ENCODE results near the gene FBXO45. TPM values are rescaled to one million over a fixed set of nuclear protein-coding genes. Genes with fewer than 3 reads are reported as not detected.
"Not testable (repeated sequence)": the region's sequence is repeated elsewhere in the genome, so short reads cannot be mapped to it uniquely, and the experiment has no call there.

Gene FBXO45
- total RNA-seq, 1 donor from 2014 or later = 8.2 TPM

- DNase-seq (ENCODE audit: extremely low spot score, unreplicated experiment) = no peak
- peaks cover 18% of the 10 kb centered on the region for H3K4me1 Mint-ChIP-seq (ENCODE audit: unreplicated experiment)
- H3K36me3 Mint-ChIP-seq (ENCODE audit: unreplicated experiment) = peaks cover under 1% of the 10 kb centered on the region
- no peak for TF ChIP-seq CTCF (IDR thresholded peaks at IDR 0.05)
- H3K9me3 Mint-ChIP-seq (ENCODE audit: unreplicated experiment) = no peaks in the 10 kb centered on the region
- no peak overlapping the region for H3K27ac Mint-ChIP-seq (ENCODE audit: unreplicated experiment)
- H3K27me3 Mint-ChIP-seq (ENCODE audit: unreplicated experiment) = no peaks in the 10 kb centered on the region
- no peak overlapping the region for H3K4me3 Mint-ChIP-seq (ENCODE audit: unreplicated experiment)
Observed at GRCh38 chr3:196572389-196572788, 3.9 kb downstream of the FBXO45 start.

DNA sequence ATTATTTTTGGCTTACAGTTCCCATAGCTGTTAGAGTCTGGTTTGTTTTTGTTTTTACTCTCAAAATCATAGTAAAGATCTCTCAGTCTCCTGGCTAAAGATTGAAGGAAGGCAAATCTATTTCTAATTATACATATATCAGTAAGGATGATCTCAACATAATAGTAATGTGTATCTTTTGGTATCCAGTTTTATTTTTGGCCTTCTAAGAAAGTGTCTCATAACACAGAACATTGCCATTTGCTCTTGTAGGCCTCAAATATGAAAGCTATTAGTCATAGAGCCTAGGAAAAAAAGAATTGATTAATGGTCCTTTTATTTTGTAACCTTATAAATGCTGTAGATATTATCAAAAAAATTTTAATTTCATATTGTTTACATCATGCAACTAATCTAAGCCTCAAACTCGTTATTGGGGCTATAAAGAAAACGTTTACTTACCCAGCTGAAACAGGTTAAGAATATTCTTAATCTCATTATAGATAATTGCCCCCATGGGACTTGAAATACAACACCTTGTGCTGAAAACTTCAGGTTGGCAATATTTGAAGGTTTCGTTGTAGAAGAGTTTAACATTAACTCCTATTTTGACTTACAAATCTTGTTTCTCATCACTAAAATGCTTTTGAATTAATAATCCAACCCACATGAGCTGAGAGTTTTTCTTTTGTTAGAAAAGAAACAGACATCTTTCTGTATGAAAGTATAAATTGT lies 16.7 kb downstream of the FBXO45 start:
- H3K27me3 Mint-ChIP-seq (ENCODE audit: unreplicated experiment) = no peaks in the 10 kb centered on the region
- DNase-seq (ENCODE audit: extremely low spot score, unreplicated experiment) = no peak
- no peaks in the 10 kb centered on the region for H3K4me1 Mint-ChIP-seq (ENCODE audit: unreplicated experiment)
- H3K27ac Mint-ChIP-seq (ENCODE audit: unreplicated experiment) = peak overlapping the region; percentile 0
- no peak overlapping the region for H3K4me3 Mint-ChIP-seq (ENCODE audit: unreplicated experiment)
- peaks cover 11% of the 10 kb centered on the region for H3K36me3 Mint-ChIP-seq (ENCODE audit: unreplicated experiment)
- H3K9me3 Mint-ChIP-seq (ENCODE audit: unreplicated experiment) = no peaks in the 10 kb centered on the region
- TF ChIP-seq CTCF (IDR thresholded peaks at IDR 0.05) = no peak

DNA sequence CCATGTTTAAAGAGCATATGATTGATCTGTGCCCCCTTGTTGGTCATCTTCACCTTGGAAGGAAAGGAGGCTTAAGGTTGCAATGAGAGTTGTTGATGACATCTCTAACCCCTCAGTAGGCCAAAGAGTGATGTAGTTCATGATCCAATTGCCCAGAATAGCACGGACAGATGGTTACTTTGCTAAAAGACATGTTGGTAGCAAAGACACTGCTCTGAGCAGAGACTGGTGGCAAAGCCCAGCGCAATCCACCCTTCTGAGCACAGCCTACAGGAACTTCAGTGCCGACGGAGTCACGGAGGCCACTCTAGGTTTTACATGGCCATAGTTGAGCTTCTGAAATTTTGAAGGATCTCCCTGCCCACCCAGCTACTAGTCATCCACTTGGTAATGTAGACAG lies 21.8 kb downstream of the FBXO45 start:
- TF ChIP-seq CTCF (IDR thresholded peaks at IDR 0.05) = no peak
- no peaks in the 10 kb centered on the region for H3K4me1 Mint-ChIP-seq (ENCODE audit: unreplicated experiment)
- H3K27me3 Mint-ChIP-seq (ENCODE audit: unreplicated experiment) = peaks cover 7% of the 10 kb centered on the region
- no peaks in the 10 kb centered on the region for H3K9me3 Mint-ChIP-seq (ENCODE audit: unreplicated experiment)
- peaks cover 4% of the 10 kb centered on the region for H3K36me3 Mint-ChIP-seq (ENCODE audit: unreplicated experiment)
- DNase-seq (ENCODE audit: extremely low spot score, unreplicated experiment) = no peak
- H3K27ac Mint-ChIP-seq (ENCODE audit: unreplicated experiment) = no peak overlapping the region
- no peak overlapping the region for H3K4me3 Mint-ChIP-seq (ENCODE audit: unreplicated experiment)

DNA sequence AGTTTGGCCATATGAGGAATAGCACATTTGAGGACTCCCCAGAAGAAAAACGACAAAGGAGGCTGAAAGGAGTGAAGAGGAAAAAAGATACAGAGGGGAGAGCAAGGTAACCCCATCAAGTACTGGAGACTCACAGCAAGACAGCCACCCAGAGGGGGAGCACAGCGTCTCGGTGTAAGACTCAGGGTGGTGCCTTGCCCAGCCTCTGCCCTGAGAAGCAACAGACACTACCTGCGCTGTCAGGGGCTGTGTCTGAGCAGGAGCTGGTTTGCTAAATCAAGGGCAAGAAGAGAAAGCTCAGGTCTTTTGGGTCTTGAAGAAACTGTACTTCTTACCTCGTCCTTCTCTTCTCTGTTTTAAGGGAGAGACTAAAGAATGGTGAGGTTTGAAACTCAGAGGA lies 27.9 kb downstream of the FBXO45 start:
- no peak overlapping the region for H3K27ac Mint-ChIP-seq (ENCODE audit: unreplicated experiment)
- peak; percentile 42 for DNase-seq (ENCODE audit: extremely low spot score, unreplicated experiment)
- no peak overlapping the region for H3K4me3 Mint-ChIP-seq (ENCODE audit: unreplicated experiment)
- no peaks in the 10 kb centered on the region for H3K9me3 Mint-ChIP-seq (ENCODE audit: unreplicated experiment)
- no peak for TF ChIP-seq CTCF (IDR thresholded peaks at IDR 0.05)
- no peaks in the 10 kb centered on the region for H3K36me3 Mint-ChIP-seq (ENCODE audit: unreplicated experiment)
- no peaks in the 10 kb centered on the region for H3K4me1 Mint-ChIP-seq (ENCODE audit: unreplicated experiment)
- H3K27me3 Mint-ChIP-seq (ENCODE audit: unreplicated experiment) = peaks cover 40% of the 10 kb centered on the region

- DNase-seq (ENCODE audit: extremely low spot score, unreplicated experiment) = peak; percentile 49
- H3K9me3 Mint-ChIP-seq (ENCODE audit: unreplicated experiment); H3K4me1 Mint-ChIP-seq (ENCODE audit: unreplicated experiment); H3K36me3 Mint-ChIP-seq (ENCODE audit: unreplicated experiment); H3K4me3 Mint-ChIP-seq (ENCODE audit: unreplicated experiment); H3K27ac Mint-ChIP-seq (ENCODE audit: unreplicated experiment): not testable (repeated sequence)
- H3K27me3 Mint-ChIP-seq (ENCODE audit: unreplicated experiment) = peaks cover 40% of the 10 kb centered on the region
Observed at GRCh38 chr3:196597971-196598733, 29.7 kb downstream of the FBXO45 start.
